ENCODE data around the gene KIAA0825. TPM values are rescaled to one million over a fixed set of nuclear protein-coding genes. Genes with fewer than 3 reads are reported as not detected.

KIAA0825 gene
- total RNA-seq, 1 experiment from 2014 or later: 1.9 TPM

- no peak overlapping the region for H3K4me3 ChIP-seq
- 0 out of 2 replicates have a peak, but pooled peaks cover 4% of the 10 kb centered on the region for H3F3A ChIP-seq (ENCODE audit: insufficient read depth, low read depth)
- ChIA-PET CTCF (no interaction called here), POLR2A (ENCODE audit: unreplicated experiment) (no interaction called here)
- no peaks in the 10 kb centered on the region for H3K36me3 ChIP-seq (ENCODE audit: low read depth)
- no peak overlapping the region for H3K27ac ChIP-seq
- H4K20me1 ChIP-seq (ENCODE audit: insufficient read depth): no peaks in the 10 kb centered on the region
- no peak for TF ChIP-seq EZH2 (IDR thresholded peaks at IDR 0.05; ENCODE audit: low read depth)
- TF ChIP-seq CTCF (conservative IDR thresholded peaks at IDR 0.05): no peak
- peaks cover 11% of the 10 kb centered on the region for H3K4me1 ChIP-seq (replicated peaks; ENCODE audit: insufficient read depth)
- no peak overlapping the region for H2AFZ ChIP-seq
- no peaks in the 10 kb centered on the region for H3K9me2 ChIP-seq (ENCODE audit: insufficient read depth)
- no peaks in the 10 kb centered on the region for H3K9me3 ChIP-seq (ENCODE audit: insufficient read depth, low read depth)
- H3K79me2 ChIP-seq (ENCODE audit: low read depth): peaks cover 23% of the 10 kb centered on the region
- H3K4me2 ChIP-seq: no peak overlapping the region
- no peak for DNase-seq
- BruUV-seq (replicated peaks): no TSS peak
- H3K27me3 ChIP-seq (ENCODE audit: insufficient read depth, low read depth): no peaks in the 10 kb centered on the region
- intact Hi-C loops (cut with micrococcal nuclease; ENCODE audit: unreplicated experiment): loop anchor here (10.0 kb wide), 1 partner anchor 528 kb away; the partner anchor contains the start of genes NR2F1 and NR2F1-AS1
These were observed 505.3 kb downstream of the KIAA0825 start for GRCh38 chr5:94113087-94113486.

GRCh38 chr5:94111209-94112004, 507.0 kb downstream of the KIAA0825 start:
- POLR2A ChIA-PET (ENCODE audit: unreplicated experiment): no interaction called here
- CTCF ChIA-PET: no interaction called here
- TSS peak; percentile 72 for BruUV-seq (replicated peaks)

More at GRCh38 chr5:94111209-94112004, 507.0 kb downstream of the KIAA0825 start:
- Histone ChIP-seq H3K4me2 (peak overlapping the region; percentile 81), H3K36me3 (ENCODE audit: low read depth) (no peaks in the 10 kb centered on the region), H3K27me3 (ENCODE audit: insufficient read depth, low read depth) (no peaks in the 10 kb centered on the region), H3K4me1 (replicated peaks; ENCODE audit: insufficient read depth) (peaks cover 11% of the 10 kb centered on the region), H3K4me3 (peak overlapping the region; percentile 82), H3K9me3 (ENCODE audit: insufficient read depth, low read depth) (no peaks in the 10 kb centered on the region), H3F3A (ENCODE audit: insufficient read depth, low read depth) (0 out of 2 replicates have a peak, but pooled peaks cover 4% of the 10 kb centered on the region), H2AFZ (peak overlapping the region; percentile 95), H4K20me1 (ENCODE audit: insufficient read depth) (no peaks in the 10 kb centered on the region), H3K9me2 (ENCODE audit: insufficient read depth) (no peaks in the 10 kb centered on the region), H3K79me2 (ENCODE audit: low read depth) (peaks cover 27% of the 10 kb centered on the region), H3K27ac (peak overlapping the region; percentile 64)
- intact Hi-C loops (cut with micrococcal nuclease; ENCODE audit: unreplicated experiment): loop anchor here (1.0 to 10.0 kb wide), 3 partner anchors 90 to 527 kb away; partner anchors contain the start of genes KIAA0825, NR2F1, NR2F1-AS1 and SLF1
- DNase-seq: peak; percentile 92 to 95
- TF ChIP-seq CTCF (conservative IDR thresholded peaks at IDR 0.05): no peak; the same call in 1 of the 2 replicates
- TF ChIP-seq EZH2 (IDR thresholded peaks at IDR 0.05; ENCODE audit: low read depth): no peak
